ENCODE measurements around the gene XPO4.
"Not testable (repeated sequence)": the region's sequence is repeated elsewhere in the genome, so short reads cannot be mapped to it uniquely, and the experiment has no call there.

The XPO4 gene

DNA sequence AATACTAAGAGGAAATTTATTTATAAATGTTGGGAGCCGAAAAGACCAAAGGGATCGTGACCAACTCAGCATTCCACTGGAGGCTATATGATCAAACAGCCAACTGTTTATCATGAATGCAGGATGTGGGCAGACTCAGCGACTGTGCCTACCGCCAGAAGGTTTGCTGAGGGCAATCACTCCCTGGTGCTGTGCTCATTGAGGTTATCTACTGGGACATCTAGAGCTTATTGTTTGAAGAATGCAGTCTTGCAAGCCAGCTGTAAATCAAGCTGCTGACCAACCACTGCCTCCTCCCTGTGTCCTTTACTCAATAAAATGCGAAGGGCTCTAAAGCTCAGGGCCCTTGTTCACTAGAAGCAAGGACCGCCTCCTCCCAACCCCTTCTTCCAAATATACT is 8.5 kb upstream of the XPO4 start:
- DNase-seq (ENCODE audit: low spot score) = no peak
- Mint-ChIP-seq H3K9me3 (no peaks in the 10 kb centered on the region), H3K4me1 (ENCODE audit: low read depth) (no peaks in the 10 kb centered on the region), H3K36me3 (ENCODE audit: low read depth) (no peaks in the 10 kb centered on the region), H3K27me3 (ENCODE audit: low read depth) (peaks cover 17% of the 10 kb centered on the region), H3K4me3 (no peak overlapping the region), H3K27ac (no peak overlapping the region)

DNA sequence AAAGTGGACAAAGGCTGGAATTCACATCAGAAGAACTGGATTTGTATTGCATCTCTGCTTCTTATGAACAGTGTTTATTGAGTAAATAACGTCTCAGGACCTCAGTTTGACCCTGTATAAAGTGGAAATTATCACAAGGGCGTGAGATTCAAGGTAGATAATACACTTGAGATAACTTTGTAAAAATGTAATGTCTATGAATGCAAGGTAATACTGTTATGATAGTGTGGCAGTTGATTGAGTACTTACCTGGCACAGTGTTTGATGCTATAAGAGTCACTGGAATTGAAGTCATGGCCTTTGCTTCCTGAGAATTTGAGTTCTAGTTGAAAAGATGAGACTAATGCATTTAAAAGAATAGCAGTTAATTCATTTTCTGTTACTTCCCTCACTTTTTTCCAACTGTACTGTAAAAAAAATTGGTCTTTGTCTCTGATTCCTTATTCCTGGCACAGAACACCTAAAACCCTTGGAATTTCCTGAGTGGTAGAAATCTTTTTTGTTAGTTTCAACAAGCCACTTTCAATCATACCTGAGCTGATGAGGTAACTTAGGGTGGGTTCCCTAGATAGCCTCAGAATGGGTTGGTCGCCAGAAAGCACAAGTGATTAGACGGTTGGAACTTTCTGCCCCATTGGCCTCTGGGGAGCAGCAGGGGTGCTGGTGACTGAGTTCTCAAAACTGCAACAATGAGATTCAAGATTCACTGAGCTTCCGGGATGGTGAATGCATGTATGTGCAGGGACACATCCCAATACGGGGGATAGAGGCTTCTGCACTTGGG is 6.4 kb upstream of the XPO4 start:
- H3K9me3 Mint-ChIP-seq = no peaks in the 10 kb centered on the region
- H3K4me3 Mint-ChIP-seq = no peak overlapping the region
- no peaks in the 10 kb centered on the region for H3K4me1 Mint-ChIP-seq (ENCODE audit: low read depth)
- DNase-seq (ENCODE audit: low spot score) = no peak
- H3K36me3 Mint-ChIP-seq (ENCODE audit: low read depth) = no peaks in the 10 kb centered on the region
- H3K27me3 Mint-ChIP-seq (ENCODE audit: low read depth) = peaks cover 17% of the 10 kb centered on the region
- no peak overlapping the region for H3K27ac Mint-ChIP-seq

DNA sequence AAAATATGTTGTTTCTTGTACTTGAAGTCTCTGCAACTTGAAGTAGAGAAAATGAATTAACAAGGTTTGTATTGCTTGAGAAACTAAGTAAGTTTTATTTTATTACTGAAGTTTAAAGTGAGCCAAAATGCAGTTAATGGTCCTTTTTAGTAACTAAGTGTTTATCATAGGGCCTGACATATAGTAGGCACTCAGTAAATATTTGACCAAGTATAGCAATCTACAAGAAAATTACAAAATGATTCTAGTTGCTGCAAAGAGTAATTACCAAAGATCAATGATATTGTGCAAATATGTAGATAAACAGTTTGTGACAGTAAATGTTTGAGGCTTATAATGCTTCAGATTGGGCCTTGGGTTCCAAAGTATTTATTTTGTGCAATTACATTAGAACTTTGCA is 2.4 kb upstream of the XPO4 start:
- H3K27ac Mint-ChIP-seq = no peak overlapping the region
- H3K27me3 Mint-ChIP-seq (ENCODE audit: low read depth) = peaks cover 11% of the 10 kb centered on the region
- H3K4me1 Mint-ChIP-seq (ENCODE audit: low read depth) = peaks cover 16% of the 10 kb centered on the region
- no peak for DNase-seq (ENCODE audit: low spot score)
- no peak overlapping the region for H3K4me3 Mint-ChIP-seq
- H3K9me3 Mint-ChIP-seq = no peaks in the 10 kb centered on the region
- peaks cover 3% of the 10 kb centered on the region for H3K36me3 Mint-ChIP-seq (ENCODE audit: low read depth)

DNA sequence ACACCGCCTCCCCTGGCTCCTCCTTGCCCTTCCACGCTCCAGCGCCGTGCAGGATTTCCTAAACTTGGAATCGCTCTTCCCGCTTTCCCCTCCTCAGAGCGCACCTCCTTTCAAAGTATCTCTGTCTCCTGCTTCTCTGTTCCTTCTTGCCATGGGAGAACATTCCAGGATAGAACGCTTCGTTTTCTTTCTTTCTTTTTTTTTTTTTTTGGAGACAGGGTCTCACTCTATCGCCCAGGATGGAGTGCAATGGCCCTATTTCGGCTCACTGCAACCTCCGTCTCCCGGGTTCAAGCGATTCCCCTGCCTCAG is 574 bp upstream of the XPO4 start:
- DNase-seq (ENCODE audit: low spot score) = no peak
- Mint-ChIP-seq H3K27ac (peak overlapping the region; percentile 99), H3K4me3 (peak overlapping the region; percentile 98), H3K9me3 (no peaks in the 10 kb centered on the region), H3K27me3 (ENCODE audit: low read depth) (no peaks in the 10 kb centered on the region), H3K36me3 (ENCODE audit: low read depth) (peaks cover 12% of the 10 kb centered on the region), H3K4me1 (ENCODE audit: low read depth) (peaks cover 20% of the 10 kb centered on the region)

DNA sequence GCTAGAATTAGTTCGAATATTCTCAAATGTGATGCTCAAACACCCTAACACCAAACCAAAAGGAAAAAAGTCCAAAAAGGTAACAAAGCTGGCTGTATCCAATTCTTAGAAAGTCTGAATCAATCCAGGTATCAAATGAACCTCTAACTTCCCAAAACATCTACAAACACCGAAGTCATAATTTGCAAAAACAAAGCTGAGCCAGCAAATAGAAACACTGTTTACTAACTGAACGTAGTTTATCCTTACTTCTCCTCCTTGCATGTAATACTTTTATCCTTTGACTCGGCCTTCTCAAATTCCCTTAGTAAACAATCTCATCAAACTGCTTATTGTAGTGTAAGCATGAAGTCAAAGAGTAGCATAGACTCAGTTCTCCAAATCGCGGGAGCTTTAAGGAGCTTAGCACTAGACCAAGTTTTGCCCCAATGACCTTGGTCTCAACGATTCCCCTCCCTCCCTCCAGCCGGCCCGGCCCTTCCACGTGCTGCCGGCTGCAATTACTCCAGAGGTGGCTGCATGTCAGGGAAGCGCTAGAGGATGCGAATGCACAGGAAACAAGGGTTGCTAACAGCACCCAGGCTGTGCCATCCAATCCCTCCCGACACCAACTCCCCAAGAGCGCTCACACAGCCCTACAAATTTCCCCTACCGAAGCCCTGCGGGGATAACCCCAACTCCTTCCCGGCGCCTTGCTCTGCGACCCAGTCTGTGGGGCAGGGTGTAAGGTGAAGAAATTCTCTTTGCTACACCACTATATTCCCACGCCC is 693 bp downstream of the XPO4 start:
- H3K9me3 Mint-ChIP-seq = no peaks in the 10 kb centered on the region
- H3K27ac Mint-ChIP-seq = peak overlapping the region; percentile 94
- peaks cover 20% of the 10 kb centered on the region for H3K4me1 Mint-ChIP-seq (ENCODE audit: low read depth)
- H3K27me3 Mint-ChIP-seq (ENCODE audit: low read depth) = no peaks in the 10 kb centered on the region
- peak; percentile 16 for DNase-seq (ENCODE audit: low spot score)
- peak overlapping the region; percentile 95 for H3K4me3 Mint-ChIP-seq
- peaks cover 12% of the 10 kb centered on the region for H3K36me3 Mint-ChIP-seq (ENCODE audit: low read depth)

GRCh38 chr13:20894245-20894644 is 8.3 kb downstream of the XPO4 start:
- H3K4me1 Mint-ChIP-seq (ENCODE audit: low read depth) = peaks cover 20% of the 10 kb centered on the region
- no peaks in the 10 kb centered on the region for H3K27me3 Mint-ChIP-seq (ENCODE audit: low read depth)
- peaks cover 8% of the 10 kb centered on the region for H3K36me3 Mint-ChIP-seq (ENCODE audit: low read depth)
- DNase-seq (ENCODE audit: low spot score) = no peak
- H3K4me3 Mint-ChIP-seq = no peak overlapping the region
- no peaks in the 10 kb centered on the region for H3K9me3 Mint-ChIP-seq
- H3K27ac Mint-ChIP-seq = no peak overlapping the region

GRCh38 chr13:20891768-20892167 is 10.8 kb downstream of the XPO4 start:
- Mint-ChIP-seq H3K4me3 (no peak overlapping the region), H3K36me3 (ENCODE audit: low read depth) (peaks cover 7% of the 10 kb centered on the region), H3K27me3 (ENCODE audit: low read depth) (no peaks in the 10 kb centered on the region), H3K9me3 (no peaks in the 10 kb centered on the region), H3K4me1 (ENCODE audit: low read depth) (peaks cover 18% of the 10 kb centered on the region), H3K27ac (no peak overlapping the region)
- no peak for DNase-seq (ENCODE audit: low spot score)

GRCh38 chr13:20891034-20891433 is 11.5 kb downstream of the XPO4 start:
- Mint-ChIP-seq H3K27ac (no peak overlapping the region), H3K36me3 (ENCODE audit: low read depth) (peaks cover 8% of the 10 kb centered on the region), H3K4me3 (no peak overlapping the region)

GRCh38 chr13:20890540-20890939 is 12.0 kb downstream of the XPO4 start:
- not testable (repeated sequence) for H3K4me3 Mint-ChIP-seq; H3K36me3 Mint-ChIP-seq (ENCODE audit: low read depth); H3K27ac Mint-ChIP-seq; H3K27me3 Mint-ChIP-seq (ENCODE audit: low read depth); H3K9me3 Mint-ChIP-seq; DNase-seq (ENCODE audit: low spot score)
- H3K4me1 Mint-ChIP-seq (ENCODE audit: low read depth) = peaks cover 18% of the 10 kb centered on the region

More at GRCh38 chr13:20891034-20891433, 11.5 kb downstream of the XPO4 start:
- Mint-ChIP-seq H3K4me1 (ENCODE audit: low read depth) (peaks cover 18% of the 10 kb centered on the region), H3K9me3 (no peaks in the 10 kb centered on the region), H3K27me3 (ENCODE audit: low read depth) (no peaks in the 10 kb centered on the region)
- DNase-seq (ENCODE audit: low spot score) = no peak

DNA sequence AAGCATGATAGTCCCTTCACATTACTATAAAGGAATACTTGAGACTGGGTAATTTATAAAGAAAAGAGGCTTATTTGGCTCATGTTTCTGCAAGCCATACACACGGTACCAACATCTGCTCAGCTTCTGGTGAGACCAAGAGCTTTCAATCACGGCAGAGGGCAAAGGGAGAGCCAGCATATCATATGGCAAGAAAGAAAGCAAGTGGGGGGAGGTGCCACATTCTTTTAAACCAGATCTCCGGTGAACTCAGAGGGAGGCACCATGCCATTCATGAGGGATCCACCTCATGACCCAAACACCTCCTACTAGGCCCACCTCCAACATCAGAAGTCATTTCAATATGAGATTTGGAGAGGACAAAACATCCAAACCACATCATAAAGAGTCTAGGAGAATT is 20.3 kb downstream of the XPO4 start:
- Mint-ChIP-seq H3K9me3 (peaks cover 3% of the 10 kb centered on the region), H3K36me3 (ENCODE audit: low read depth) (peaks cover 14% of the 10 kb centered on the region), H3K4me1 (ENCODE audit: low read depth) (peaks cover 8% of the 10 kb centered on the region), H3K27ac (no peak overlapping the region), H3K27me3 (ENCODE audit: low read depth) (no peaks in the 10 kb centered on the region), H3K4me3 (no peak overlapping the region)
- no peak for DNase-seq (ENCODE audit: low spot score)

DNA sequence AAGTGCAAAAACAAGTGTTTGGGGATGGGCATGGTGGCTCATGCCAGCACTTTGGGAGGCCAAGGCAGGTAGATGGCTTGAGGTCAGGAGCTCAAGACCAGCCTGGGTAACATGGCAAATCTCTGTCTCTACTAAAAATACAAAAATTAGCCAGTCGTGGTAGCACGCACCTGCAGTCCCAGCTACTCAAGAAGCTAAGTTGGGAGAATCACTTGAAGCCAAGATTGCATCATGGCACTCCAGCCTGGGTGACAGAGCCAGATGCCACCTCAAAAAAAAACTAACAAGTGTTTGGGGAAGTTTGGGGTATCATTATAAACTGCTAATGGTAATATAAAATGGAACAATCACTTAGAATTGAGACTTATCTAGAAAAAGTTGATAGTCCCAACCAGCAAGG is 24.6 kb downstream of the XPO4 start:
- Mint-ChIP-seq H3K4me1 (ENCODE audit: low read depth) (peaks cover 13% of the 10 kb centered on the region), H3K9me3 (peaks cover 4% of the 10 kb centered on the region), H3K27me3 (ENCODE audit: low read depth) (no peaks in the 10 kb centered on the region), H3K36me3 (ENCODE audit: low read depth) (peaks cover 17% of the 10 kb centered on the region), H3K4me3 (no peak overlapping the region), H3K27ac (no peak overlapping the region)
- DNase-seq (ENCODE audit: low spot score) = no peak

DNA sequence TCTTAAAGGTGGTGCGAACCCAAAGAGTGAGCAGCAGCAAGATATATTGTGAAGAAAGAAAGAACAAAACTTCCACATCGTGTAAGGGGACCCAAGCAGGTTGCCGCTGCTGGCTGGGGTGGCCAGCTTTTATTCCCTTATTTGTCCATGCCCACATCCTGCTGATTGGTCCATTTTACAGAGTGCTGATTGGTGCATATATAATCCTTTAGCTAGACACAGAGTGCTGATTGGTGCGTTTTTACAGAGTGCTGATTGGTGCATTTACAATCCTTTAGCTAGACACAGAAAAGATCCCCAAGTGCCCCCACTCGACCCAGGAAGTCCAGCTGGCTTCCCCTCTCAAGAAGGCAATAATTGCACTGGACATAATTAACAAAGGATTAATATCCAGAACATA is 25.7 kb downstream of the XPO4 start:
- not testable (repeated sequence) for H3K9me3 Mint-ChIP-seq; H3K27me3 Mint-ChIP-seq (ENCODE audit: low read depth); DNase-seq (ENCODE audit: low spot score); H3K4me3 Mint-ChIP-seq; H3K27ac Mint-ChIP-seq
- H3K36me3 Mint-ChIP-seq (ENCODE audit: low read depth) = peaks cover 16% of the 10 kb centered on the region
- H3K4me1 Mint-ChIP-seq (ENCODE audit: low read depth) = peaks cover 13% of the 10 kb centered on the region

DNA sequence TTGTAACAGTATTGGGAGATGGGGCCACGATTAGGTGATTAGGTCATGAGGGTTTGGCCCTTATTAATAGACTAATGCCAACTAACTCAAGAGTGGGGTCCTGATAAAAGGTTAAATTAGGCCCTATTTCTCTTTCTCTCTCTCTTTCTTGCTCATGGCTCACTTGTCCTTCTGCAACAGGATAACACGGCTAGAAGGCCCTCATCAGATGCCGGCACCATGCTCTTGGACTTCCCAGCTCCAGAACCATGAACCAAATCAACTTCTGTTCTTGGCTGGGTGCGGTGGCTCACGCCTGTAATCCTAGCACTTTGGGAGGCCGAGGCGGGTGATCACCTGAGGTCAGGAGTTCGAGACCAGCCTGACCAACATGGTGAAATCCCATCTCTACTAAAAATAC is 28.1 kb downstream of the XPO4 start:
- not testable (repeated sequence) for DNase-seq (ENCODE audit: low spot score); H3K27ac Mint-ChIP-seq; H3K9me3 Mint-ChIP-seq; H3K27me3 Mint-ChIP-seq (ENCODE audit: low read depth); H3K4me3 Mint-ChIP-seq
- H3K36me3 Mint-ChIP-seq (ENCODE audit: low read depth) = peaks cover 13% of the 10 kb centered on the region
- H3K4me1 Mint-ChIP-seq (ENCODE audit: low read depth) = peaks cover 13% of the 10 kb centered on the region

DNA sequence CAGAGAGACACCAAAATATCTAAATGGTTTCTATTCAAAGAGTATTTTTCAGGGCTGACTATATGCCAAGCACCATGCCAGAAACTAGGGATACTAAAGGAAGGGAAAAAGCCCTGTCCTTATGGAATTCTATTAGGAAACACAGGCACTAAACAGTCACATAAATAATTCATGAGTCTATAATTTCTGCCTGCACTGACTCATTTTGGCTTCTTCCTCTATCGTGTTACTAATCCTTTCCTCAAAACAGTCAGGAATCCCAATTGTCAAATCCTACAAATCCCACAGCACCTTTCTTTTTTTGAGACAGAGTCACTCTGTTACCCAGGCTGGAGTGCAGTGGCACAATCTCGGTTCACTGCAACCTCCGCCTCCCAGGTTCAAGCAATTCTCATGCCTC is 29.2 kb downstream of the XPO4 start:
- Mint-ChIP-seq H3K36me3 (ENCODE audit: low read depth) (peaks cover 8% of the 10 kb centered on the region), H3K9me3 (peaks cover 4% of the 10 kb centered on the region), H3K4me1 (ENCODE audit: low read depth) (peaks cover 11% of the 10 kb centered on the region), H3K27ac (no peak overlapping the region), H3K27me3 (ENCODE audit: low read depth) (no peaks in the 10 kb centered on the region), H3K4me3 (no peak overlapping the region)
- DNase-seq (ENCODE audit: low spot score) = no peak
